ENCODE data around the gene TNFRSF19. TPM values are rescaled to one million over a fixed set of nuclear protein-coding genes. Genes with fewer than 3 reads are reported as not detected.
"Not testable (repeated sequence)": the region's sequence is repeated elsewhere in the genome, so short reads cannot be mapped to it uniquely, and the experiment has no call there.

The TNFRSF19 gene, protein sequence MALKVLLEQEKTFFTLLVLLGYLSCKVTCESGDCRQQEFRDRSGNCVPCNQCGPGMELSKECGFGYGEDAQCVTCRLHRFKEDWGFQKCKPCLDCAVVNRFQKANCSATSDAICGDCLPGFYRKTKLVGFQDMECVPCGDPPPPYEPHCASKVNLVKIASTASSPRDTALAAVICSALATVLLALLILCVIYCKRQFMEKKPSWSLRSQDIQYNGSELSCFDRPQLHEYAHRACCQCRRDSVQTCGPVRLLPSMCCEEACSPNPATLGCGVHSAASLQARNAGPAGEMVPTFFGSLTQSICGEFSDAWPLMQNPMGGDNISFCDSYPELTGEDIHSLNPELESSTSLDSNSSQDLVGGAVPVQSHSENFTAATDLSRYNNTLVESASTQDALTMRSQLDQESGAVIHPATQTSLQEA
- 10 to 100 TPM; 25.5 to 49.6 (median 33.7) TPM for total RNA-seq
- 10 to 100 TPM; 17.8 to 20.9 TPM for polyA plus RNA-seq
- long read RNA-seq, donor 1, full-length matches to known transcripts: 5 of 17 reads
- long read RNA-seq, donor 1, partial matches to known transcripts: 2 of 17 reads
- long read RNA-seq, donor 1, other reads (novel, unspliced or antisense): 10 of 17 reads
- long read RNA-seq, donor 2, transcript TNFRSF19-201 (10 exons, 3,276 nt): major isoform, 6 of 21 reads
- long read RNA-seq, donor 2, partial matches to known transcripts: 3 of 21 reads
- long read RNA-seq, donor 2, other reads (novel, unspliced or antisense): 12 of 21 reads
- long read RNA-seq, donor 3, full-length matches to known transcripts: 8 of 35 reads
- long read RNA-seq, donor 3, partial matches to known transcripts: 5 of 35 reads
- long read RNA-seq, donor 3, other reads (novel, unspliced or antisense): 22 of 35 reads

DNA sequence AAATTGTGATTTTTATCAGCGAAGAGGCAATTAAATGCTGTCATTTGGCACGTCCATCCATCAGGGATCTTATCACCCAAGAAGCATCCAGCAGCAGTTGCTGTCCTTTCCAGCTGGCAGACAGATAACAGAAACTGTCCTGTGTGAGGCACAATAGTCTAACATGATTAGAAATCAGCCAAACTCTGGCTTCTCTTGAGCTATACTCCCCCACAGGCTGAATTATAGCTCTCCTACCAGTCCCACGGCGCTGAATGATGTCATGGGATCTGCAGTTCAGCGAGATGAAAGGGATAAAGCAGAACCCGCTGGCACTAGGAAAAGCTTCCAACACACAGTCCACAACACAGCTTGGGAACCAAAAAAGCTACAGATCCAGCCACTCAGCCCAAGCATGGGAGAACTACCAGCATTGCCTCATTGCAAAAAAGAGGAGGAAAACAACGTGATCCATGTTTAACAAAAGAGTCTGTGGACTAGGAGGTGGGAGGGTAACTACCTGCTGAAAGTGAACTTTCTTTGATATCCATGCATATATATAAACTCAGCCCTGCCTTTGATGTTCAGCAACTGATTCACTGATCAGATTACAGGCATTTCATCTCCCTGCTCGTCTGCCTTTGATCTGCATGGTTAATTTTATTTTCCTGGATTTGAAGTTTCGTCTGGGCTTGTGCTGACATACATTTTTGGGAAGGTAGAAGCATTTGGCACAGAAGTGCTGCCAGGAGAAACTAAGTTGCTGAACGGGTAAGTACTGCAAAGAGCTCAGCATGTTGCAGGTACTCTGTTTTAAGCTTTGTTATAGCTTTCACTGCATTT, at the start of gene TNFRSF19:
TNFRSF19 (plus strand) TSS at position 314 of the 822 bp plus-strand sequence. CDS start 19,772 bp downstream, outside the sequence.
- peak within 1 kb of the TSS; percentile 5 to 65 (median 48) for H3K4me3 ChIP-seq
- WGBS, 2 donors: 8 to 9% methylated on average over 10 of the region's 10 CpGs
- intact Hi-C loops (cut with DNase I): loop anchor here in 6 of 10 donors (2.0 to 10.0 kb wide), 6 partner anchors 58 to 304 kb away; no protein-coding TSS in a partner anchor
- H3K4me1 ChIP-seq: peaks cover 0 to 18% (median 5%) of the 10 kb centered on the region in 9 donors
- ATAC-seq (peak; percentile 72 to 94 (median 84)), DNase-seq (peak; percentile 40 to 76)
- H3K9me3 ChIP-seq: no peaks in the 10 kb centered on the region
- no peaks in the 10 kb centered on the region for H3K36me3 ChIP-seq
- TF ChIP-seq, protein P1, sequence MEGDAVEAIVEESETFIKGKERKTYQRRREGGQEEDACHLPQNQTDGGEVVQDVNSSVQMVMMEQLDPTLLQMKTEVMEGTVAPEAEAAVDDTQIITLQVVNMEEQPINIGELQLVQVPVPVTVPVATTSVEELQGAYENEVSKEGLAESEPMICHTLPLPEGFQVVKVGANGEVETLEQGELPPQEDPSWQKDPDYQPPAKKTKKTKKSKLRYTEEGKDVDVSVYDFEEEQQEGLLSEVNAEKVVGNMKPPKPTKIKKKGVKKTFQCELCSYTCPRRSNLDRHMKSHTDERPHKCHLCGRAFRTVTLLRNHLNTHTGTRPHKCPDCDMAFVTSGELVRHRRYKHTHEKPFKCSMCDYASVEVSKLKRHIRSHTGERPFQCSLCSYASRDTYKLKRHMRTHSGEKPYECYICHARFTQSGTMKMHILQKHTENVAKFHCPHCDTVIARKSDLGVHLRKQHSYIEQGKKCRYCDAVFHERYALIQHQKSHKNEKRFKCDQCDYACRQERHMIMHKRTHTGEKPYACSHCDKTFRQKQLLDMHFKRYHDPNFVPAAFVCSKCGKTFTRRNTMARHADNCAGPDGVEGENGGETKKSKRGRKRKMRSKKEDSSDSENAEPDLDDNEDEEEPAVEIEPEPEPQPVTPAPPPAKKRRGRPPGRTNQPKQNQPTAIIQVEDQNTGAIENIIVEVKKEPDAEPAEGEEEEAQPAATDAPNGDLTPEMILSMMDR (IDR thresholded peaks at IDR 0.05): no peak
- peaks cover 0 to 36% (median 0%) of the 10 kb centered on the region in 7 donors for H3K27me3 ChIP-seq
- peak within 1 kb of the TSS; percentile 67 to 87 (median 78) for H3K27ac ChIP-seq

- H3K27me3 ChIP-seq; H3K4me1 ChIP-seq; H3K27ac ChIP-seq; intact Hi-C loops (cut with DNase I); DNase-seq; H3K36me3 ChIP-seq; H3K4me3 ChIP-seq; ATAC-seq: not testable (repeated sequence)
- 75 to 86% methylated on average over 3 of the region's 3 CpGs for WGBS, 2 donors
- H3K9me3 ChIP-seq: peaks cover 0 to 14% (median 0%) of the 10 kb centered on the region in 11 donors
These were observed 40.3 kb upstream of the TNFRSF19 start for GRCh38 chr13:23529926-23530325.

DNA sequence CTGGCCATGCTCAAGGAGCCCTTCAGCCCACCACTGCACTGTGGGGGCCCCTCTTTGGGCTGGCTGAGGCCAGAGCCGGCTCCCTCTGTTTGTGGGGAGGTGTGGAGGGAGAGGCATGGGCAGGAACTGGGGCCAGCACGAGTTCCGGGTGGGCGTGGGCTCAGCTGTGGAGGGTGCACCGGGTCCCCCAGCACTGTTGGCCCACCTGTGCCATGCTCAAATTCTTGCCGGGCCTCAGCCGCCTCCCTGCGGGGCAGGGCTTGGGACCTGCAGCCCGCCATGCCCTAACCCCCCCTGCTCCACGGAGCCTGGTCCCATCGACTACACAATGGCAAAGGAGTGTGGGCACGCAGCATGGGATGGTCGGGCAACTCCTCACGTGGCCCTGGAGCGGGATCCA, 38.8 kb upstream of the TNFRSF19 start:
- H3K9me3 ChIP-seq: no peaks in the 10 kb centered on the region
- TF ChIP-seq, protein P1 (IDR thresholded peaks at IDR 0.05): no peak
- WGBS, 2 donors: 97% methylated on average over 15 of the region's 15 CpGs
- no peaks in the 10 kb centered on the region for H3K27me3 ChIP-seq
- DNase-seq: no peak
- intact Hi-C loops (cut with DNase I): no loop called here
- H3K4me1 ChIP-seq: no peaks in the 10 kb centered on the region
- peak in 1 of 8 donors; percentile 34 for ATAC-seq
- H3K27ac ChIP-seq: no peak overlapping the region
- no peaks in the 10 kb centered on the region for H3K36me3 ChIP-seq
- H3K4me3 ChIP-seq: no peak overlapping the region

GRCh38 chr13:23534090-23534489, 36.1 kb upstream of the TNFRSF19 start:
- TF ChIP-seq, protein P1 (IDR thresholded peaks at IDR 0.05): no peak
- Histone ChIP-seq H3K36me3 (no peaks in the 10 kb centered on the region), H3K4me3 (no peak overlapping the region), H3K27me3 (no peaks in the 10 kb centered on the region), H3K9me3 (peaks cover 0 to 15% (median 0%) of the 10 kb centered on the region in 11 donors), H3K4me1 (no peaks in the 10 kb centered on the region), H3K27ac (no peak overlapping the region)
- DNase-seq (no peak), ATAC-seq (no peak)
- intact Hi-C loops (cut with DNase I): no loop called here
- 90% methylated on average over 5 of the region's 5 CpGs for WGBS, 2 donors
